HG02852 (cell line): ENCODE data around the gene NFIA.

Source experiments
- ATAC-seq: cut with Tn5 transposase; IDR thresholded peaks from one replicate; pipeline ENCODE4 v1.9.1; 2021; ENCODE audit warnings: mild to moderate bottlenecking, moderate library complexity; ENCODE audit not compliant: unreplicated experiment

Gene NFIA

GRCh38 chr1:61344696-61345095, 262.3 kb downstream of the NFIA start:
- no peak for ATAC-seq

- ATAC-seq, result no peak
Observed at GRCh38 chr1:61348025-61348665, 265.8 kb downstream of the NFIA start.

- ATAC-seq, result no peak
Observed at GRCh38 chr1:61352845-61353435, 270.6 kb downstream of the NFIA start.

GRCh38 chr1:61353797-61354406, 271.5 kb downstream of the NFIA start:
- no peak for ATAC-seq

- ATAC-seq, result no peak
Observed at GRCh38 chr1:61356016-61356415, 273.7 kb downstream of the NFIA start.

- ATAC-seq, result no peak
Observed at GRCh38 chr1:61356995-61357394, 274.6 kb downstream of the NFIA start.

GRCh38 chr1:61357539-61357938, 275.2 kb downstream of the NFIA start:
- no peak for ATAC-seq

- ATAC-seq, result no peak
Observed at GRCh38 chr1:61358770-61359455, 276.6 kb downstream of the NFIA start.

- no peak for ATAC-seq
Observed at GRCh38 chr1:61361931-61362330, 279.6 kb downstream of the NFIA start.

- ATAC-seq, result no peak
Observed at GRCh38 chr1:61362351-61362750, 280.0 kb downstream of the NFIA start.

GRCh38 chr1:61368366-61368765, 286.0 kb downstream of the NFIA start:
- ATAC-seq, result no peak

- ATAC-seq, result no peak
Observed at GRCh38 chr1:61368876-61369275, 286.5 kb downstream of the NFIA start.

GRCh38 chr1:61370177-61370912, 288.0 kb downstream of the NFIA start:
- ATAC-seq, result no peak

GRCh38 chr1:61370913-61371279, 288.5 kb downstream of the NFIA start:
- ATAC-seq, result no peak

GRCh38 chr1:61372944-61373343, 290.6 kb downstream of the NFIA start:
- ATAC-seq, result no peak

GRCh38 chr1:61374156-61374555, 291.8 kb downstream of the NFIA start:
- no peak for ATAC-seq

GRCh38 chr1:61375082-61375880, 292.9 kb downstream of the NFIA start:
- no peak for ATAC-seq

- no peak for ATAC-seq
Observed at GRCh38 chr1:61376151-61376550, 293.8 kb downstream of the NFIA start.

- no peak for ATAC-seq
Observed at GRCh38 chr1:61377242-61377958, 295.0 kb downstream of the NFIA start.
